Kidney (tissue), 14 donors: Measurements from ENCODE around the gene UNCX. TPM values are rescaled to one million over a fixed set of nuclear protein-coding genes. Genes with fewer than 3 reads are reported as not detected.
"Not testable (repeated sequence)": the region's sequence is repeated elsewhere in the genome, so short reads cannot be mapped to it uniquely, and the experiment has no call there.

Experiments
- DNase-seq, 5 donors: peaks; one replicate each; pipeline ENCODE4 v3.0.0-alpha.2; 2013 to 2020
- FAIRE-seq: peaks from 2 replicates; lab custom pipeline; 2012; peaks lifted over from hg19 to GRCh38; lab: Jason Lieb, UNC
- H3K27ac ChIP-seq, 2 donors: one replicate each; pipeline ENCODE4 v1.7.0; 2013; ENCODE audit warnings: low read depth in 2 of 2, low read length in 2 of 2, inconsistent platforms in 1 of 2
- H3K27me3 ChIP-seq: one replicate; pipeline ENCODE4 v1.7.1; 2013; ENCODE audit warnings: low read length, inconsistent platforms; ENCODE audit not compliant: control insufficient read depth, insufficient read depth
- H3K36me3 ChIP-seq, 3 donors: one replicate each; pipeline versions ENCODE4 v1.7.0 to v1.7.1; 2013; ENCODE audit warnings: low read length in 3 of 3, control low read depth in 1 of 3, inconsistent platforms in 1 of 3; ENCODE audit not compliant: insufficient read depth in 3 of 3, control insufficient read depth in 2 of 3
- H3K4me1 ChIP-seq, 3 donors: one replicate each; pipeline versions ENCODE4 v1.7.0 to v1.7.1; 2013; ENCODE audit warnings: low read length in 3 of 3, inconsistent platforms in 1 of 3, low read depth in 1 of 3; ENCODE audit not compliant: control insufficient read depth in 2 of 3, insufficient read depth in 2 of 3
- H3K4me3 ChIP-seq, 3 donors: one replicate each; pipeline versions ENCODE4 v1.7.0 to v1.8.1; 2013; ENCODE audit warnings: low read length in 3 of 3, control low read depth in 1 of 3, inconsistent platforms in 1 of 3
- H3K9ac ChIP-seq, 3 donors: one replicate each; pipeline versions ENCODE4 v1.7.0 to v1.7.1; 2013; ENCODE audit warnings: low read length in 3 of 3, control low read depth in 1 of 3, inconsistent platforms in 1 of 3
- H3K9me3 ChIP-seq, 3 donors: one replicate each; pipeline versions ENCODE4 v1.7.0 to v1.7.1; 2013; ENCODE audit warnings: low read length in 3 of 3, control low read depth in 1 of 3, inconsistent platforms in 1 of 3; ENCODE audit not compliant: control insufficient read depth in 2 of 3, insufficient read depth in 1 of 3
- intact Hi-C: fragments of 100-400 bp; cut with DNase I; formaldehyde crosslinking; loops from one replicate; pipeline ENCODE4 v1.11.1; 2022
- polyA plus RNA-seq: library from polyadenylated mRNA; stranded (reverse); fragments of 350-450 nt; fragmentation: Illumina TruSeq; extraction: RNeasy Lipid Tissue Mini Kit (QIAGEN cat#74804); gene quantifications from one replicate; pipeline ENCODE4 v1.2.3, GENCODE V29; 2014; ENCODE audit warnings: low read depth, low replicate concordance; ENCODE audit not compliant: insufficient read depth
- total RNA-seq: library from RNA; stranded (reverse); fragmentation: NEBNext Ultra II Directional; extraction: Animal tissue kit (Norgen Biotek cat#: 25700); gene quantifications from one replicate; pipeline ENCODE4 v1.2.1, GENCODE V29; 2021
- TF ChIP-seq, protein P1 (sequence below): IDR thresholded peaks from 3 replicates; pipeline ENCODE4 v1.5.1; 2012; ENCODE audit warnings: mild to moderate bottlenecking, moderate library complexity, borderline replicate concordance; ENCODE audit not compliant: insufficient read depth; ENCODE audit errors: extremely low read depth
- donor health status: control.
- donor health status: control.
- donor health status: control.
- donor health status: control.
- donor health status: control.
- donor health status: DM: yes; HTN: yes; CAD: no.
- donor health status: Normal renal cell carcinoma (clear cell type).

UNCX gene
- total and polyA plus RNA-seq, 2 donors from 2014 or later, result 1.4 to 2.0 TPM

DNA sequence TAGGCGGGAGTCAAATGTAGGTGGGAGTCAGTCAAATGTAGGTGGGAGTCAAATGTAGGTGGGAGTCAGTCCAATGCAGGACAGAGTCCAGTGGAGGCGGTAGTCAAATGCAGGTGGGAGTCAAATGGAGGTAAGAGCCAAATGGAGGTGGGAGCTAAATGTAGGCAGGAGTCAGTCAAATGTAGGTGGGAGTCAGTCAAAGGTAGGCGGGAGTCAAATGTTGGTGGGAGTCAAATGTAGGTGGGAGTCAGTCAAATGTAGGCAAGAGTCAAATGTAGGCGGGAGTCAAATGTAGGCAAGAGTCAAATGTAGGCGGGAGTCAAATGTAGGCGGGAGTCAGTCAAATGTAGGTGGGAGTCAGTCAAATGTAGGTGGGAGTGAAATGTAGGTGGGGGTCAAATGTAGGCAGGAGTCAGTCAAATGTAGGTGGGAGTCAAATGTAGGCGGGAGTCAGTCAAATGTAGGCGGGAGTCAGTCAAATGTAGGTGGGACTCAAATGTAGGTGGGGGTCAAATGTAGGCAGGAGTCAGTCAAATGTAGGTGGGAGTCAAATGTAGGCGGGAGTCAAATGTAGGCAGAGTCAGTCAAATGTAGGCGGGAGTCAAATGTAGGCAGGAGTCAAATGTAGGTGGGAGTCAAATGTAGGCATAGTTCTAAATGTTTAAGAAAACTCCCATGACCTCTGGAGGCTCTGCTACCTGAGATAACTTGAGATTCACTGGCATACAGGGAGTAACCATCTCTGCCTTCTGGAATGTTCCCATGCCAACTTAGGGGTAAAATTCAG lies 42.5 kb upstream of the UNCX start:
- FAIRE-seq, result no peak
- TF ChIP-seq, protein P1, sequence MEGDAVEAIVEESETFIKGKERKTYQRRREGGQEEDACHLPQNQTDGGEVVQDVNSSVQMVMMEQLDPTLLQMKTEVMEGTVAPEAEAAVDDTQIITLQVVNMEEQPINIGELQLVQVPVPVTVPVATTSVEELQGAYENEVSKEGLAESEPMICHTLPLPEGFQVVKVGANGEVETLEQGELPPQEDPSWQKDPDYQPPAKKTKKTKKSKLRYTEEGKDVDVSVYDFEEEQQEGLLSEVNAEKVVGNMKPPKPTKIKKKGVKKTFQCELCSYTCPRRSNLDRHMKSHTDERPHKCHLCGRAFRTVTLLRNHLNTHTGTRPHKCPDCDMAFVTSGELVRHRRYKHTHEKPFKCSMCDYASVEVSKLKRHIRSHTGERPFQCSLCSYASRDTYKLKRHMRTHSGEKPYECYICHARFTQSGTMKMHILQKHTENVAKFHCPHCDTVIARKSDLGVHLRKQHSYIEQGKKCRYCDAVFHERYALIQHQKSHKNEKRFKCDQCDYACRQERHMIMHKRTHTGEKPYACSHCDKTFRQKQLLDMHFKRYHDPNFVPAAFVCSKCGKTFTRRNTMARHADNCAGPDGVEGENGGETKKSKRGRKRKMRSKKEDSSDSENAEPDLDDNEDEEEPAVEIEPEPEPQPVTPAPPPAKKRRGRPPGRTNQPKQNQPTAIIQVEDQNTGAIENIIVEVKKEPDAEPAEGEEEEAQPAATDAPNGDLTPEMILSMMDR, result no peak

DNA sequence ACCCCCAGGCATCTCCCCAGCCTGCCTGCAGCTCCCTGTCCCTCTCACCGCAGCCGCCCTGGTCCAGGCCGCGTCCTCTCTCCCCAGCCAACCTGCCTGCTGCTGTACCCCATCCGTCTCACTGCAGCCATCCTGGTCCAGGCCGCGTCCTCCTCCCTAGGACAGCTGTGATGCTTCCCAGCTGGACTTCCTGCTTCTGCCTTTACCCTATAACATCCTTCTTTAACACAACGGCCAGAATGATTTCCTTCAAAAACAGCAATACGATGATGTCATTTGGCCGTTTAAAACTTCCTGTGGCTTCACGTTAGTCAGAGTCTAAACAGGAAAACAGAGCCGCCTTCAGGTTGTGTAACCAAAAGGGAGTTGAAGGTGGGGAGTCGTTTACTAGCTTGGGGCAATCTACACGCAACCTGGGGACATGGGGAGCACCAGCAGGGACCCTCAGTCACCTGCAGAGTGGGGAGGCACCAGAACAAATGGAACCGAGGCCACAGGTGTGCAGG lies 40.4 kb upstream of the UNCX start:
- no peaks in the 10 kb centered on the region for H3K36me3 ChIP-seq
- DNase-seq (peak in 3 of 5 donors; percentile 23 to 83 (median 38)), FAIRE-seq (no peak)
- H3K9me3 ChIP-seq, result no peaks in the 10 kb centered on the region
- H3K27ac ChIP-seq, result no peak overlapping the region
- intact Hi-C loops, result no loop called here
- no peaks in the 10 kb centered on the region for H3K4me1 ChIP-seq
- H3K4me3 ChIP-seq, result no peak overlapping the region
- H3K9ac ChIP-seq, result no peak overlapping the region
- no peaks in the 10 kb centered on the region for H3K27me3 ChIP-seq
- TF ChIP-seq, protein P1, result no peak

More for the DNA sequence above, 42.5 kb upstream of the UNCX start:
- no peak overlapping the region for H3K27ac ChIP-seq
- no peak overlapping the region for H3K9ac ChIP-seq
- no peaks in the 10 kb centered on the region for H3K27me3 ChIP-seq
- H3K4me1 ChIP-seq, result no peaks in the 10 kb centered on the region
- intact Hi-C loops, result no loop called here
- H3K9me3 ChIP-seq, result no peaks in the 10 kb centered on the region
- H3K4me3 ChIP-seq, result no peak overlapping the region
- no peaks in the 10 kb centered on the region for H3K36me3 ChIP-seq
- no peak for DNase-seq

DNA sequence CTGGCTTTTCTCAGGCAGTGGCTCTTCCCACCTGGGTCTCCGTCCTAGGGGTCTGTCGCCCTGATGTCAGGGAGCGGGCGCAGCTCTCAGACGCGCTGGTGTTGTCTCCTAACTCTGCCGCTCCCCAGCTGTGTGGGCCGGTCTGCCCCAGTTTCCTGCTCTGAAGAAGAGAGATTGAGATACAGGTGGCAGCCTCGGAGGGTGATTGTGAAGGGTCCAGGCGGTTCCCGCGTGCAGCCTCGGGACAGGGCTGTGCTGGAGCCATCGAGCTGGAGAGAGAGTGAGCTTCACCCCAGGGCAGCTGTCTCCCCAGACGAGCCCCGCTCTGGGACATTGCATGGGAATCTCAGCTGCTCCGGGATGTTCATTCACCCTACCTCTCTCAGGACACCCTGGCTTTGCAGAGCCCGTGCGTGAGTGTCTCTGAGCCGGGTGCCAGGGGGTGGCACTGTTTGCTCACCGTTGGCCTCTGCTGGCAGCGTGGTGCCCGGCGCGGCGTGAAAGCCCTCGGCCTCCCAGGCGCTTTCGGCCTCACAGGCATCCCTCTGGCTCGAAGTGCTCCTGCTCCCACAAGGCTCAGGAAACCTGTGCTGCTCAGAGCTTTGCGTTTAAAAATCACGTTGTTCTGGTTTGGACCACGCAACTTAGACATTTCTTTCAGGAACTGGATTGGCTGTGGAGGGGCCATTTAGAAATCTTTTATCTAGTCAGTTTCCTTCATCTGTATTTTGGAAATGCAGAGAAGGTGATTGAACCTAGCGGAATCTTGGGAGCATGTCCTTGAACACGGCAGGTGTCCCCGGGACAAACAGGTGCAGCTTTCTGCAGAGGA lies 38.9 kb upstream of the UNCX start:
- Histone ChIP-seq H3K4me1 (no peaks in the 10 kb centered on the region), H3K9me3 (no peaks in the 10 kb centered on the region), H3K36me3 (no peaks in the 10 kb centered on the region), H3K9ac (no peak overlapping the region), H3K27me3 (no peaks in the 10 kb centered on the region), H3K27ac (no peak overlapping the region), H3K4me3 (no peak overlapping the region)
- FAIRE-seq, result no peak
- intact Hi-C loops, result no loop called here
- peak in 3 of 5 donors; percentile 84 to 86 (median 86) for DNase-seq
- TF ChIP-seq, protein P1, result peak; percentile 59

DNA sequence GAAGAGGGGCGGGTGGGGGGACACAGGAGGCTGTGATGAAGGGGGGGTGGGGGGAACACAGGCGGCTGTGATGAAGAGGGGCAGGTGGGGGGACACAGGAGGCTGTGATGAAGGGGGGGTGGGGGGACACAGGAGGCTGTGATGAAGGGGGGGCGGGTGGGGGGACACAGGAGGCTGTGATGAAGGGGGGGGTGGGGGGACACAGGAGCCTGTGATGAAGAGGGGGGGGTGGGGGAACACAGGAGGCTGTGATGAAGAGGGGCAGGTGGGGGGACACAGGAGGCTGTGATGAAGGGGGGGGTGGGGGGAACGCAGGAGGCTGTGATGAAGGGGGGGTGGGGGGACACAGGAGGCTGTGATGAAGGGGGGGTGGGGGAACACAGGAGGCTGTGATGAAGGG lies 36.2 kb upstream of the UNCX start:
- H3K4me1 ChIP-seq, H3K4me3 ChIP-seq, H3K27ac ChIP-seq, FAIRE-seq, H3K9me3 ChIP-seq, intact Hi-C loops, H3K36me3 ChIP-seq, DNase-seq, H3K27me3 ChIP-seq, H3K9ac ChIP-seq: not testable (repeated sequence)
